ENCODE data around the gene CD9. TPM values are rescaled to one million over a fixed set of nuclear protein-coding genes. Genes with fewer than 3 reads are reported as not detected.
A peak's percentile ranks its signal among the peaks of the same experiment; 100 is the strongest.

CD9 gene
- total RNA-seq, 1 donor from 2014 or later, result 241 TPM

- no peak for DNase-seq (ENCODE audit: low read depth)
- no peaks in the 10 kb centered on the region for H3K36me3 ChIP-seq (ENCODE audit: control insufficient read depth, insufficient read depth, low read length)
- TF ChIP-seq, protein P1, sequence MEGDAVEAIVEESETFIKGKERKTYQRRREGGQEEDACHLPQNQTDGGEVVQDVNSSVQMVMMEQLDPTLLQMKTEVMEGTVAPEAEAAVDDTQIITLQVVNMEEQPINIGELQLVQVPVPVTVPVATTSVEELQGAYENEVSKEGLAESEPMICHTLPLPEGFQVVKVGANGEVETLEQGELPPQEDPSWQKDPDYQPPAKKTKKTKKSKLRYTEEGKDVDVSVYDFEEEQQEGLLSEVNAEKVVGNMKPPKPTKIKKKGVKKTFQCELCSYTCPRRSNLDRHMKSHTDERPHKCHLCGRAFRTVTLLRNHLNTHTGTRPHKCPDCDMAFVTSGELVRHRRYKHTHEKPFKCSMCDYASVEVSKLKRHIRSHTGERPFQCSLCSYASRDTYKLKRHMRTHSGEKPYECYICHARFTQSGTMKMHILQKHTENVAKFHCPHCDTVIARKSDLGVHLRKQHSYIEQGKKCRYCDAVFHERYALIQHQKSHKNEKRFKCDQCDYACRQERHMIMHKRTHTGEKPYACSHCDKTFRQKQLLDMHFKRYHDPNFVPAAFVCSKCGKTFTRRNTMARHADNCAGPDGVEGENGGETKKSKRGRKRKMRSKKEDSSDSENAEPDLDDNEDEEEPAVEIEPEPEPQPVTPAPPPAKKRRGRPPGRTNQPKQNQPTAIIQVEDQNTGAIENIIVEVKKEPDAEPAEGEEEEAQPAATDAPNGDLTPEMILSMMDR (IDR thresholded peaks at IDR 0.05; ENCODE audit: insufficient read depth, low read length, poor library complexity, severe bottlenecking), result no peak
- H3K27me3 ChIP-seq (ENCODE audit: control insufficient read depth, insufficient read depth, low read length), result no peaks in the 10 kb centered on the region
- no peak overlapping the region for H3K4me3 ChIP-seq (ENCODE audit: low read depth, low read length)
Measured at GRCh38 chr12:6193853-6194815, 6.1 kb upstream of the CD9 start.

- no peak for DNase-seq (ENCODE audit: low read depth)
- no peak overlapping the region for H3K4me3 ChIP-seq (ENCODE audit: low read depth, low read length)
- no peaks in the 10 kb centered on the region for H3K27me3 ChIP-seq (ENCODE audit: control insufficient read depth, insufficient read depth, low read length)
- no peaks in the 10 kb centered on the region for H3K36me3 ChIP-seq (ENCODE audit: control insufficient read depth, insufficient read depth, low read length)
- TF ChIP-seq, protein P1 (IDR thresholded peaks at IDR 0.05; ENCODE audit: insufficient read depth, low read length, poor library complexity, severe bottlenecking), result peak; percentile 90
Measured at GRCh38 chr12:6195665-6196535, 4.3 kb upstream of the CD9 start.

DNA sequence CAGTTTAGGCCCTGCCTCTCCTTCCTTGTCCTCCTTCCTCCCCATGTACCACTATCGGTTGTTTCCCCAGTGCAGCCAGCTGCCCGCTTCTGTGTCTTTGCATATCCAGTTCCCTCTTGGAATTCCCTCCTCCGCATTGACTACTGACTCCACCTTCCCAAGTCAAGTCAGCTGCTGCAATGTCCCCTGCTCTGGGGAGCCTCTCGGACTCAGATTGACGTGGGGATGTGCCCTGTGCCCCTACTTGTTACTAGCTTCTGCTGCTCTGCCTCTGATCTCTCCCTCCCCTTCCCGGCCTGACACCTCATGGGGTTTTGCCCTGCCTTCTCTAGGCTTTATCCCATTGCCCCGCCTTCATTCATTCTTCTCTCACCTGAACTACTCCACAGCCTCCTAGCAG is 2.1 kb upstream of the CD9 start:
- TF ChIP-seq, protein P1 (IDR thresholded peaks at IDR 0.05; ENCODE audit: insufficient read depth, low read length, poor library complexity, severe bottlenecking), result no peak
- DNase-seq (ENCODE audit: low read depth), result no peak
- H3K4me3 ChIP-seq (ENCODE audit: low read depth, low read length), result no peak overlapping the region

DNA sequence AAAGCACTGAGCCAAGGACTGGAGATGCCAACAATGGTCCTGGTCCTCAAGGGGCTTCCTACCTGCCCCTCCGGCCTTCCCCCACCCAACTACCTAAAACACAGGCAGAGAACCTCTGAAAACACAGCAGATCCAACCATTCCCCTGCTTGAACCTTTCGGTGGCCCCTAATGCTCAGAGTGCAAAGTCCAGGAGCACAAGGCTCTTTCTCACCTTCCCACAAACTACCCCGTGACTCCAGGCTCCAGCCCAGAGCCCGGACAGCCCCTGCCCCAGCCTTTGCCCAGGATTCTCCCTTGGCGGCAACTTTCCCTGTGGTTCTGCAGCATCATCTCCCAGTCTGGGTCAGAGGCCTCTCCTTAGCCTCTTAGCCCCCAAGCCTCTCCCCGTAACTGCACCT is 1.6 kb upstream of the CD9 start:
- Histone ChIP-seq H3K27me3 (ENCODE audit: control insufficient read depth, insufficient read depth, low read length) (no peaks in the 10 kb centered on the region), H3K4me3 (ENCODE audit: low read depth, low read length) (no peak overlapping the region), H3K36me3 (ENCODE audit: control insufficient read depth, insufficient read depth, low read length) (no peaks in the 10 kb centered on the region)
- no peak for DNase-seq (ENCODE audit: low read depth)
- TF ChIP-seq, protein P1 (IDR thresholded peaks at IDR 0.05; ENCODE audit: insufficient read depth, low read length, poor library complexity, severe bottlenecking), result no peak

More for the DNA sequence above, 2.1 kb upstream of the CD9 start:
- Histone ChIP-seq H3K36me3 (ENCODE audit: control insufficient read depth, insufficient read depth, low read length) (no peaks in the 10 kb centered on the region), H3K27me3 (ENCODE audit: control insufficient read depth, insufficient read depth, low read length) (no peaks in the 10 kb centered on the region)

DNA sequence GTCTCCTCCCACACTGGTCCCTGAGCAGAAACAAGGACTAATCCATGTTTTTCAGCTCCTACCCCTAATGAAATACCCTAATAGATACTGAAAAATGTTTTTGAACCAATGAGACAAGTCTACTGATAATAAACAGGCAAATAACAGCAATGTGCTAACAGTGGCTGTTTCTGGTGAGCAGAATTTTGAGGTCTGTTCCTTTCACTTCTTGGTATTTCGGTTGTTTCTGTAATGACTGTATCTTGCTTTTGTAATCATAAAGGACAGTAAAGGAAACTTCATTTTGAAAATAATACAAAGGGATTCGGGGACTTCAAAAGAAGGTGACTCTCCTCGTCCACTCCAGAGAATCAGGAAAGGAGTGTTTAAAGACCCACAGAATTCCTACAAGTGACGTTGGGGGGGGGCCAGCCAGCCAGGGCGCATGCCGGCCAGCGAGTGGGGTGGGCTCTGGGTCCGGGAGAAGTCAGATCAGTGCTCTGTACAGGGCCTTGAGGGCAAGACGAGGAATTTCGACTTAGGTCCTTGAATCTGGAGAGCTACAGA is 1.1 kb upstream of the CD9 start:
- Histone ChIP-seq H3K27me3 (ENCODE audit: control insufficient read depth, insufficient read depth, low read length) (no peaks in the 10 kb centered on the region), H3K36me3 (ENCODE audit: control insufficient read depth, insufficient read depth, low read length) (no peaks in the 10 kb centered on the region), H3K4me3 (ENCODE audit: low read depth, low read length) (no peak overlapping the region)
- DNase-seq (ENCODE audit: low read depth), result no peak
- TF ChIP-seq, protein P1 (IDR thresholded peaks at IDR 0.05; ENCODE audit: insufficient read depth, low read length, poor library complexity, severe bottlenecking), result no peak
